Stomach smooth muscle (tissue), 2 donors: ENCODE data around the gene DNAAF6.

ENCODE experiments used
- H3K27ac ChIP-seq: one replicate; pipeline ENCODE4 v1.7.0; 2013; ENCODE audit warnings: mild to moderate bottlenecking, low read length, inconsistent platforms
- H3K27me3 ChIP-seq, 2 donors: one replicate each; pipeline ENCODE4 v1.7.0; 2013; ENCODE audit warnings: low read length in 2 of 2; ENCODE audit not compliant: insufficient read depth in 2 of 2, control insufficient read depth in 1 of 2
- H3K36me3 ChIP-seq, 2 donors: one replicate each; pipeline ENCODE4 v1.7.0; 2013; ENCODE audit warnings: low read length in 2 of 2; ENCODE audit not compliant: control insufficient read depth in 2 of 2, insufficient read depth in 2 of 2
- H3K4me1 ChIP-seq: one replicate; pipeline ENCODE4 v1.7.0; 2013; ENCODE audit warnings: low read length; ENCODE audit not compliant: control insufficient read depth, insufficient read depth
- H3K4me3 ChIP-seq, 2 donors: one replicate each; pipeline ENCODE4 v1.7.0; 2013; ENCODE audit warnings: low read length in 2 of 2
- H3K9ac ChIP-seq, 2 donors: one replicate each; pipeline ENCODE4 v1.7.0; 2013; ENCODE audit warnings: low read length in 2 of 2, mild to moderate bottlenecking in 1 of 2
- H3K9me3 ChIP-seq, 2 donors: one replicate each; pipeline ENCODE4 v1.7.0; 2013; ENCODE audit warnings: low read length in 2 of 2; ENCODE audit not compliant: control insufficient read depth in 2 of 2
- donor health status: healthy.
- donor health status: Pancreatic carcinoma.

DNAAF6 gene

DNA sequence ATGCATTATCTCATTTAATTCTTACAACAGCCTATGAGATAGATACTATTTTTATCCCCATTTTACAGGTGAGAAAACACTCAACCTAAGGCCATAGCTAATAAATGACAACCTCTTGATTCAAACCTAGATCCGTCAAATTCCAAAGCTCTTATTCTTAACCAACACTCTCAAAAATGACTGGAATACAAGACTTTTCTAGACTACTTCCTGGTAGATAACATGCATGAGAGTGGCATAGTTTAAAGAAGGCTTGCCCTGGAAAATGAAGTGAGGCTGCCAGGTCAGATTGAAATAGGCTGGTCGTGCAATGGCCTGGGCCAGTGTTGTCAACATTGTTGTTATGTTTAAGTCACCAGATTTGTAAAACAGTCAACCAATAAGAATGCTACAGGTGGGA, 86.6 kb downstream of the DNAAF6 start:
- Histone ChIP-seq H3K4me3 (no peak overlapping the region), H3K9ac (no peak overlapping the region), H3K9me3 (no peaks in the 10 kb centered on the region), H3K27ac (no peak overlapping the region), H3K27me3 (peaks cover 0 to 4% of the 10 kb centered on the region in 2 donors), H3K36me3 (no peaks in the 10 kb centered on the region), H3K4me1 (no peaks in the 10 kb centered on the region)
